ENCODE measurements around the gene CDK13. TPM values are rescaled to one million over a fixed set of nuclear protein-coding genes. Genes with fewer than 3 reads are reported as not detected.

Gene CDK13
- total RNA-seq, 2 experiments from 2014 or later = 43.9 to 57.9 TPM

GRCh38 chr7:39926111-39926510 is 23.9 kb upstream of the CDK13 start:
- no peaks in the 10 kb centered on the region for H3K9me3 Mint-ChIP-seq (ENCODE audit: low read depth)
- ATAC-seq (no peak), DNase-seq (no peak)
- no peaks in the 10 kb centered on the region for H3K36me3 Mint-ChIP-seq
- CTCF ChIA-PET = interaction anchor here (0.6 kb wide), 1 partner anchor 346 kb away, joined by 3 read pairs; no protein-coding TSS in a partner anchor
- H3K4me3 Mint-ChIP-seq = no peak overlapping the region
- H3K27me3 Mint-ChIP-seq = peaks cover 23% of the 10 kb centered on the region
- H3K4me1 Mint-ChIP-seq = no peaks in the 10 kb centered on the region
- H3K27ac Mint-ChIP-seq = no peak overlapping the region

DNA sequence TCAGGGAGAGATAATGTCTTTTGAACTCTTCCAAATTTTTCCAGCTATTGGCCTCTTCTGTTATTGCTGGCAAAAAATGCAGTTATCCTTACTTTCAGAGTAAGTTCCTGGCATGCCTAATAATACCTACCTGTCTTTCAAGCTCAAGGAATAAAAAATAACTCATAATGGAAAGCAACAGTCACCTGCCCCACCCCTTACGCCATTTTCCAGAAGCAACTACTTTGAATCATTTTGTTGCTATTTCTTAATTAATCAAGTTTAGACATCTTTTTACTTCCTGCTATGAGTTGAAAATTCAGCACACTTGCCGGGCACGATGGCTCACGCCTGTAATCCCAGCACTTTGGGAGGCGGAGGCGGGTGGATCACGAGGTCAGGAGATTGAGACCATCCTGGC is 23.0 kb upstream of the CDK13 start:
- Mint-ChIP-seq H3K27me3 (peaks cover 19% of the 10 kb centered on the region), H3K4me1 (no peaks in the 10 kb centered on the region), H3K9me3 (ENCODE audit: low read depth) (no peaks in the 10 kb centered on the region), H3K27ac (no peak overlapping the region), H3K36me3 (no peaks in the 10 kb centered on the region), H3K4me3 (no peak overlapping the region)
- CTCF ChIA-PET = no interaction called here
- DNase-seq (no peak), ATAC-seq (no peak)

- Mint-ChIP-seq H3K36me3 (no peaks in the 10 kb centered on the region), H3K27me3 (peaks cover 7% of the 10 kb centered on the region), H3K4me1 (no peaks in the 10 kb centered on the region), H3K27ac (no peak overlapping the region), H3K4me3 (no peak overlapping the region), H3K9me3 (ENCODE audit: low read depth) (no peaks in the 10 kb centered on the region)
- ATAC-seq (no peak), DNase-seq (no peak)
- CTCF ChIA-PET = no interaction called here
Observed at GRCh38 chr7:39934132-39934531, 15.9 kb upstream of the CDK13 start.

DNA sequence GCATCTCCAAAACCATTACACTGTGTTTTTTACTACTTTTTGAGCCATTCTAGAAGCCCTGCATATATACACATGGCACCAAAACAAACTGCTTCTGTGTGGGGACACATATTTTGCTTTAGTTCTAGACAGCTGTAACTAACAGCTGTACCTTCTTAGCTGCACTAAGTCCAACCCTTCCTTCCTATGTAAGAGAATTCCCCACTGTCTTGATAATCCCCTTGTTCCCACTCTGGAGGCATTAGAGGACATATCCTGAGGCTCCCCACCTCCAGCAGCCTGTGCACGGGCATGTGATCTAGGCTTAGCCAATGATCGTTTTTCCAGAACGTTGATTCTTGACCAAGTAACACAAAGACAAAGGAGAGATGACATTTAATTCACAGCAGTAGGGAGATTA is 13.3 kb upstream of the CDK13 start:
- no peak overlapping the region for H3K4me3 Mint-ChIP-seq
- CTCF ChIA-PET = no interaction called here

GRCh38 chr7:39937366-39938153 is 12.5 kb upstream of the CDK13 start:
- ATAC-seq = no peak
- no peaks in the 10 kb centered on the region for H3K4me1 Mint-ChIP-seq
- no peak for DNase-seq
- H3K36me3 Mint-ChIP-seq = no peaks in the 10 kb centered on the region
- H3K4me3 Mint-ChIP-seq = no peak overlapping the region
- no peak overlapping the region for H3K27ac Mint-ChIP-seq
- H3K9me3 Mint-ChIP-seq (ENCODE audit: low read depth) = no peaks in the 10 kb centered on the region
- CTCF ChIA-PET = no interaction called here
- peaks cover 2% of the 10 kb centered on the region for H3K27me3 Mint-ChIP-seq

More for the DNA sequence above, 13.3 kb upstream of the CDK13 start:
- no peak overlapping the region for H3K27ac Mint-ChIP-seq
- peaks cover 3% of the 10 kb centered on the region for H3K27me3 Mint-ChIP-seq
- DNase-seq (no peak), ATAC-seq (no peak)
- H3K4me1 Mint-ChIP-seq = no peaks in the 10 kb centered on the region
- H3K36me3 Mint-ChIP-seq = no peaks in the 10 kb centered on the region
- H3K9me3 Mint-ChIP-seq (ENCODE audit: low read depth) = no peaks in the 10 kb centered on the region

- no peak overlapping the region for H3K27ac Mint-ChIP-seq
- no peaks in the 10 kb centered on the region for H3K9me3 Mint-ChIP-seq (ENCODE audit: low read depth)
- H3K36me3 Mint-ChIP-seq = no peaks in the 10 kb centered on the region
- H3K27me3 Mint-ChIP-seq = no peaks in the 10 kb centered on the region
- no peak for ATAC-seq
- no peak for DNase-seq
- H3K4me3 Mint-ChIP-seq = no peak overlapping the region
- H3K4me1 Mint-ChIP-seq = peaks cover 8% of the 10 kb centered on the region
- CTCF ChIA-PET = no interaction called here
Observed at GRCh38 chr7:39942883-39943282, 7.2 kb upstream of the CDK13 start.

DNA sequence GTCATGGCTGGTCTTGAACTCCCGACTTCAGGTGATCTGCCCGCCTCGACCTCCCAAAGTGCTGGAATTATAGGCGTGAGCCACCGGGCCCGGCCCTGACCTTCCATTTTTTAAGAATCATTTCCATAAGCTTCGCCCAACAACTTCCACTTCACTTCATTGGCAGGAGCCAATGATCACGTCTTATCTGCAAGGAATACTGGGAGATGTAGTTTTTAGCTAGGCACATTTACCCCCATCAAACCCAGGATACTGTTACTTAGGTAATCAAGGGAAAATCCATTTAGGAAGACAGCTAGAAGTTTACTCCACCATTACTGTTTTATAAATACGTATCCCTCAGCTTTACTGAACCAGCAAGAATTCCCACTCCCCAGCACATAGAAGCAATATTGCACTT is 3.4 kb upstream of the CDK13 start:
- peaks cover 4% of the 10 kb centered on the region for H3K27me3 Mint-ChIP-seq
- CTCF ChIA-PET = interaction anchor here (2.0 to 2.6 kb wide), 3 partner anchors 10 to 106 kb away, joined by 4 to 18 read pairs (median 5); no protein-coding TSS in a partner anchor
- H3K9me3 Mint-ChIP-seq (ENCODE audit: low read depth) = no peaks in the 10 kb centered on the region
- ATAC-seq = no peak
- peaks cover 21% of the 10 kb centered on the region for H3K4me1 Mint-ChIP-seq
- peak overlapping the region; percentile 8 for H3K27ac Mint-ChIP-seq
- peaks cover 2% of the 10 kb centered on the region for H3K36me3 Mint-ChIP-seq
- H3K4me3 Mint-ChIP-seq = no peak overlapping the region
- no peak for DNase-seq

DNA sequence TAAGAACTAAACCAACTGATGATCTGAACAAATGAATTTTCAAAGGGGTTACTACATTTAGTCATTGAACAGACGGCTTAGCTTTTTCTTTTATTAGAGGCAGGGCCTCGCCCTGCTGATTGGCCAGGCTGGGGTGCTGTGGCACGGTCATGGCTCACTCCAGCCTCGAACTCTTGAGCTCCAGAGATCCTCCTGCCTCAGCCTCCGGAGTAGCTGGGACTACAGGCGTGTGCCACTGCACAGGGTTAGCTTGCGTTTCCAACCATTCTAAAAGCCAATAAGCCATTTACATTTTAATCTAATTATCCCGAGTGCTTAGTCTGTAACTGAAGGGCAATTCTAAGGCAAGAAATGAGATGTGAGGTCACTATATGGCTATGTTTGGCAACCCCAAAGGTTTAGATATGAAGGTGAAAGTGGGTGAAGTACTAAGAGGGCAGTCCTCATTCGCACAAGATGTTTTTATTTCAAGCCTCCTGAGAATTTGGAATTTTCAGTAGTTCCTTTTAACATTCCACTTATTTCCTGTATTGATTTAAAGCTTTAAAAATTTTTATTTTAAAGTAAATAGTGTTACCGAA is 1.6 kb upstream of the CDK13 start:
- Mint-ChIP-seq H3K27ac (peak overlapping the region; percentile 100), H3K36me3 (peaks cover 12% of the 10 kb centered on the region), H3K4me1 (peaks cover 28% of the 10 kb centered on the region), H3K9me3 (ENCODE audit: low read depth) (no peaks in the 10 kb centered on the region), H3K4me3 (peak overlapping the region; percentile 98), H3K27me3 (peaks cover 4% of the 10 kb centered on the region)
- DNase-seq (peak; percentile 42), ATAC-seq (no peak)
- CTCF ChIA-PET = interaction anchor here (0.7 to 3.2 kb wide), 5 partner anchors 8 to 186 kb away, joined by 3 to 18 read pairs (median 5); partner anchors contain the start of genes MPLKIP and SUGCT

- ATAC-seq = peak; percentile 75
- peak; percentile 98 for DNase-seq
- Mint-ChIP-seq H3K27ac (peak overlapping the region; percentile 100), H3K4me1 (peaks cover 34% of the 10 kb centered on the region), H3K36me3 (peaks cover 12% of the 10 kb centered on the region), H3K27me3 (peaks cover 4% of the 10 kb centered on the region), H3K9me3 (ENCODE audit: low read depth) (no peaks in the 10 kb centered on the region), H3K4me3 (peak overlapping the region; percentile 98)
- CTCF ChIA-PET = interaction anchor here (0.7 to 3.2 kb wide), 8 partner anchors 11 to 185 kb away, joined by 3 to 24 read pairs (median 6); partner anchors contain the start of genes MPLKIP and SUGCT
Observed at GRCh38 chr7:39948956-39949928, 814 bp upstream of the CDK13 start.

- H3K36me3 Mint-ChIP-seq = peaks cover 23% of the 10 kb centered on the region
Observed at GRCh38 chr7:39950473-39951225, 593 bp downstream of the CDK13 start.

DNA sequence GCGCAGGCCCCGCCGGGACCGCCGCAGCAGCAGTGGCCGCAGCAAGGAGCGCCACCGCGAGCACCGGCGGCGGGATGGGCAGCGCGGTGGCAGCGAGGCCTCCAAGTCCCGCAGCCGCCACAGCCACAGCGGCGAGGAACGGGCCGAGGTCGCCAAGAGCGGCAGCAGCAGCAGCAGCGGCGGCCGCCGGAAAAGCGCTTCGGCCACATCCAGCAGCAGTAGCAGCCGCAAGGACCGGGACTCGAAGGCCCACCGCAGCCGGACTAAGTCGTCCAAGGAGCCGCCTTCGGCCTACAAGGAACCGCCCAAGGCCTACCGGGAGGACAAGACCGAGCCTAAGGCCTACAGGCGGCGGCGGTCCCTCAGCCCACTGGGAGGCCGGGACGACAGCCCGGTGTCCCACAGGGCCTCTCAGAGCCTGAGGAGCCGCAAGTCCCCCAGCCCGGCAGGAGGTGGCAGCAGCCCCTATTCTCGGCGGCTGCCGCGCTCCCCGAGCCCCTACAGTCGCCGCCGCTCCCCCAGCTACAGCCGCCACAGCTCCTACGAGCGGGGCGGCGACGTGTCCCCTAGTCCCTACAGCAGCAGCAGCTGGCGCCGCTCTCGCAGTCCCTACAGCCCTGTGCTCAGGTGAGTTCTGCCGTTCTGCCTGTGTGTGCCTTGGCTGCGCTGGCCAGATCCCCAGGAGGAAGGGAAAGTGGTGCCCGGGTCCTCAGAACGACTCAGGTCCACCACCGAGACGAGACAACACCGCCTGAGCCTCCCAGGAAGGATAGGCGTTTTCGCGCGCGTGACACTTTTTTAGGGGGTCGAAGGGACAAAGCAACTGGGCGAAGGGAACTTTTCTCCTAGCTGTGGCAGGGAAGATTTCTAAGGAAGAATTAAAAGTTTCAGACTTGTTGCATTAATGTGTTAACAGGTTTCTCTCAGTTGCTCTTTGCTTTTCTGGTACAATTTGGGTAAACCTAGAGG is 1.5 kb downstream of the CDK13 start:
- peak; percentile 83 for DNase-seq
- peak overlapping the region; percentile 98 for H3K4me3 Mint-ChIP-seq
- peaks cover 4% of the 10 kb centered on the region for H3K27me3 Mint-ChIP-seq
- CTCF ChIA-PET = interaction anchor here (0.5 to 2.9 kb wide), 5 partner anchors 8 to 101 kb away, joined by 3 to 24 read pairs (median 5); no protein-coding TSS in a partner anchor
- H3K27ac Mint-ChIP-seq = peak overlapping the region; percentile 94
- H3K4me1 Mint-ChIP-seq = peaks cover 50% of the 10 kb centered on the region
- peaks cover 26% of the 10 kb centered on the region for H3K36me3 Mint-ChIP-seq
- peak; percentile 20 for ATAC-seq
- H3K9me3 Mint-ChIP-seq (ENCODE audit: low read depth) = no peaks in the 10 kb centered on the region

More at GRCh38 chr7:39950473-39951225, 593 bp downstream of the CDK13 start:
- peak; percentile 0 for ATAC-seq
- peak; percentile 71 for DNase-seq
- Mint-ChIP-seq H3K9me3 (ENCODE audit: low read depth) (no peaks in the 10 kb centered on the region), H3K4me3 (peak overlapping the region; percentile 98), H3K27ac (peak overlapping the region; percentile 100), H3K4me1 (peaks cover 46% of the 10 kb centered on the region), H3K27me3 (peaks cover 4% of the 10 kb centered on the region)
- CTCF ChIA-PET = interaction anchor here (1.0 to 3.2 kb wide), 6 partner anchors 9 to 184 kb away, joined by 4 to 24 read pairs (median 6); partner anchors contain the start of genes MPLKIP and SUGCT
